Liver (tissue), 9 donors: ENCODE data around the gene EMX1. TPM values are rescaled to one million over a fixed set of nuclear protein-coding genes. Genes with fewer than 3 reads are reported as not detected.

ENCODE experiments used
- DNase-seq: peaks from one replicate; pipeline ENCODE4 v3.0.0-alpha.2; 2017; ENCODE audit warnings: low spot score
- H3K27ac ChIP-seq, 2 donors: one replicate each; pipeline ENCODE4 v1.7.0; 2013; ENCODE audit warnings: inconsistent platforms in 2 of 2, low read length in 2 of 2, control low read depth in 1 of 2, low read depth in 1 of 2, mild to moderate bottlenecking in 1 of 2
- H3K27me3 ChIP-seq, 4 donors: one replicate each; pipeline versions ENCODE4 v1.6.1 to v1.7.0; 2013; ENCODE audit warnings: low read length in 3 of 4, inconsistent platforms in 1 of 4, mild to moderate bottlenecking in 1 of 4, moderate library complexity in 1 of 4; ENCODE audit not compliant: control insufficient read depth in 4 of 4, insufficient read depth in 4 of 4
- H3K36me3 ChIP-seq, 4 donors: one replicate each; pipeline versions ENCODE4 v1.6.1 to v1.7.0; 2013; ENCODE audit warnings: low read length in 3 of 4, mild to moderate bottlenecking in 3 of 4, low read depth in 1 of 4, moderate library complexity in 1 of 4; ENCODE audit not compliant: control insufficient read depth in 4 of 4, insufficient read depth in 3 of 4
- H3K4me1 ChIP-seq, 4 donors: one replicate each; pipeline versions ENCODE4 v1.6.1 to v1.7.0; 2013; ENCODE audit warnings: low read length in 3 of 4, mild to moderate bottlenecking in 3 of 4, moderate library complexity in 1 of 4; ENCODE audit not compliant: control insufficient read depth in 4 of 4, insufficient read depth in 4 of 4
- H3K4me3 ChIP-seq, 3 donors: one replicate each; pipeline versions ENCODE4 v1.6.1 to v1.7.0; 2013; ENCODE audit warnings: low read length in 3 of 3, control low read depth in 1 of 3, low read depth in 1 of 3, mild to moderate bottlenecking in 1 of 3
- H3K9ac ChIP-seq, 2 donors: one replicate each; pipeline ENCODE4 v1.7.0; 2013; ENCODE audit warnings: low read length in 2 of 2, mild to moderate bottlenecking in 2 of 2, moderate library complexity in 2 of 2, control low read depth in 1 of 2, low read depth in 1 of 2
- H3K9me3 ChIP-seq, 4 donors: one replicate each; pipeline versions ENCODE4 v1.6.1 to v1.7.0; 2013; ENCODE audit warnings: low read length in 3 of 4; ENCODE audit not compliant: control insufficient read depth in 4 of 4
- ATF3 ChIP-seq: IDR thresholded peaks from 2 replicates; pipeline ENCODE4 v1.6.1; 2016; ENCODE audit warnings: antibody characterized with exemption
- CTCF ChIP-seq: fragments of 150-350 bp; IDR thresholded peaks from 2 replicates; pipeline ENCODE4 v1.5.1; 2017; ENCODE audit warnings: improper control_type of control experiment, low read depth, low read length; ENCODE audit not compliant: missing input control
- EGR1 ChIP-seq, 2 donors: IDR thresholded peaks; 2 replicates each; pipeline ENCODE4 v1.6.1; 2016 to 2018; ENCODE audit warnings: antibody characterized with exemption in 2 of 2, low read depth in 2 of 2
- FOXA1 ChIP-seq: IDR thresholded peaks from 2 replicates; pipeline ENCODE4 v1.6.1; 2016; ENCODE audit warnings: antibody characterized with exemption
- FOXA2 ChIP-seq: IDR thresholded peaks from 2 replicates; pipeline ENCODE4 v1.6.1; 2016; ENCODE audit warnings: antibody characterized with exemption
- HNF4A ChIP-seq, 2 donors: conservative IDR thresholded peaks; 2 replicates each; pipeline ENCODE4 v1.6.1; 2016; ENCODE audit warnings: antibody characterized with exemption in 2 of 2, mild to moderate bottlenecking in 2 of 2
- NR2F2 ChIP-seq: IDR thresholded peaks from 2 replicates; pipeline ENCODE4 v1.6.1; 2016; ENCODE audit warnings: antibody characterized with exemption
- RAD21 ChIP-seq, 2 donors: IDR thresholded peaks; 2 replicates each; pipeline ENCODE4 v1.6.1; 2016; ENCODE audit warnings: antibody characterized with exemption in 2 of 2, mild to moderate bottlenecking in 2 of 2
- RXRA ChIP-seq, 2 donors: IDR thresholded peaks; 2 replicates each; pipeline ENCODE4 v1.6.1; 2017 to 2018; ENCODE audit warnings: antibody characterized with exemption in 2 of 2, mild to moderate bottlenecking in 1 of 2
- SP1 ChIP-seq: IDR thresholded peaks from 2 replicates; pipeline ENCODE4 v1.6.1; 2018; ENCODE audit warnings: antibody characterized with exemption, mild to moderate bottlenecking
- ZBTB33 ChIP-seq: IDR thresholded peaks from 2 replicates; pipeline ENCODE4 v1.6.1; 2016; ENCODE audit warnings: antibody characterized with exemption
- WGBS: extraction: QIAGEN DNeasy Blood & Tissue Kit; methylation state at CpG from one replicate; pipeline ENCODE4 v1.1.7; 2013; 5-methylcytosine and 5-hydroxymethylcytosine counted together
- polyA plus RNA-seq, 2 donors: library from polyadenylated mRNA; stranded (reverse) in 1 of 2; unstranded in 1 of 2; fragments of 200-250 nt in 1 of 2; fragments of >200 nt in 1 of 2; fragmentation: Nextera tagmentation in 1 of 2; extraction: Ambion mirVana in 1 of 2; gene quantifications; one replicate each; pipeline versions ENCODE4 v1.2.1 to v1.2.3, GENCODE V29; 2013 to 2015
- total RNA-seq, 2 donors: library from RNA; depleted of rRNA; stranded (reverse); fragments of >200 nt; gene quantifications; one replicate each; pipeline ENCODE4 v1.2.3, GENCODE V29; 2014
- donor health status: healthy.
- donor health status: healthy.
- donor health status: healthy.
- donor health status: healthy.
- donor health status: healthy.

The EMX1 gene
- total and polyA plus RNA-seq, 4 donors: 0.06 to 0.18 (median 0.08) TPM; not detected in 1

GRCh38 chr2:72929010-72929409 is 11.7 kb downstream of the EMX1 start:
- Histone ChIP-seq H3K36me3 (no peaks in the 10 kb centered on the region), H3K9ac (no peak overlapping the region), H3K27me3 (peaks cover 0 to 15% (median 12%) of the 10 kb centered on the region in 4 donors), H3K4me1 (peaks cover 0 to 6% (median 3%) of the 10 kb centered on the region in 4 donors), H3K9me3 (no peaks in the 10 kb centered on the region), H3K27ac (no peak overlapping the region), H3K4me3 (no peak overlapping the region)
- no peak for TF ChIP-seq NR2F2
- TF ChIP-seq HNF4A (conservative IDR thresholded peaks at IDR 0.05): no peak
- TF ChIP-seq RAD21 (IDR thresholded peaks at IDR 0.05): no peak
- TF ChIP-seq FOXA1: no peak
- no peak for TF ChIP-seq EGR1 (IDR thresholded peaks at IDR 0.05; ENCODE audit: low read depth in 2 of 2)
- TF ChIP-seq RXRA (IDR thresholded peaks at IDR 0.05): no peak
- TF ChIP-seq ZBTB33: no peak
- TF ChIP-seq FOXA2: no peak
- no peak for TF ChIP-seq CTCF
- TF ChIP-seq SP1: no peak
- TF ChIP-seq ATF3: no peak
- 97% methylated on average over 1 of the region's 1 CpG for WGBS
- DNase-seq: no peak

- no peak for TF ChIP-seq RAD21 (IDR thresholded peaks at IDR 0.05)
- no peak for TF ChIP-seq CTCF
- TF ChIP-seq HNF4A (conservative IDR thresholded peaks at IDR 0.05): no peak
- H3K4me1 ChIP-seq: no peaks in the 10 kb centered on the region
- H3K4me3 ChIP-seq: no peak overlapping the region
- H3K9me3 ChIP-seq: no peaks in the 10 kb centered on the region
- no peak for DNase-seq
- no peak overlapping the region for H3K27ac ChIP-seq
- H3K27me3 ChIP-seq: peaks cover 0 to 11% (median 7%) of the 10 kb centered on the region in 4 donors
- no peak overlapping the region for H3K9ac ChIP-seq
- no peaks in the 10 kb centered on the region for H3K36me3 ChIP-seq
- WGBS: 94% methylated on average over 14 of the region's 14 CpGs
Measured at GRCh38 chr2:72931280-72931910, 14.1 kb downstream of the EMX1 start.
